CD1c-positive myeloid dendritic cell (primary cell): Measurements from ENCODE around the gene RIPOR3.
"Not testable (repeated sequence)": the region's sequence is repeated elsewhere in the genome, so short reads cannot be mapped to it uniquely, and the experiment has no call there.

Source experiments
- DNase-seq: peaks from one replicate; pipeline ENCODE4 v3.0.0-alpha.2; 2016; ENCODE audit errors: extremely low spot score

Gene RIPOR3

DNA sequence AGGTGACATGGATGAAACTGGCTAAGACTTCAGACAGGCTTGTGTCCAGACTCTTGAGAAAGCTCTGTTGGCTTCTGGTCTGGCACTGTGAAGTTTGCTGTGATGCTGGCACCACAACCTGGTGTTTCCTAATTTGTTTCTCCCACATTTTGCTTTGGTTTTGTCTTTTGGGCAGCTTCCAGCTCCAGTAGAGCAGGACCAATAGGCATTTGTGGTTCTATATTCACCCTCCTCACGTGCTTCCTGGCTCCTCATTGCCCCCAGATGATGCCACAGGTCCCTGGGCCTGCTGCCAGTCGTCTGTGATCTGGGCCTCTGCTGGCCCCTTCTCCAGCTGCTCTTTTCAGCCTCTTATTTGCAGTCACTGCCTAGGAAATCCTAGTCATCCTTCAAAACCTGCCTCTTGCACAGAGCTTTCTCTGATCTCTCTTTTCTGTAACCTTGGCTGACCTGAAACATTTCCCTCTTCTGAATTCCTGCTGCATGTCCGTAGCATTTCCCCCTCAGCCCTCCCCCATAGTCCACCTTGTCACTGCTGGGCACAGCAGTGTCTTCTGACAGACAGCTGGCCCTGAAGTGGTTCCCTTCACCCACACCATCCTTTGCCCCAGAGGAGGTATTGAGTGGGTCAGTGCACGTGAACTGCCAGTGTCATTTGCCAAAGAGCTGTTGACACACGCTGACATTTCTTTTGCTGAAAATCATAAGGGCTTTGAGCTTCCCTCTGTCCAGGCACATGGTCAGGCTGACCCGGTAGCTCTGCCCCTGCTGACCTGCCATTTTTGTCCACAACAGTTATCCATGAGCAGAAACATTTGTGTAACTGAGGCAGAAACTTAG lies 118.2 kb downstream of the RIPOR3 start:
- peak; percentile 62 for DNase-seq

DNA sequence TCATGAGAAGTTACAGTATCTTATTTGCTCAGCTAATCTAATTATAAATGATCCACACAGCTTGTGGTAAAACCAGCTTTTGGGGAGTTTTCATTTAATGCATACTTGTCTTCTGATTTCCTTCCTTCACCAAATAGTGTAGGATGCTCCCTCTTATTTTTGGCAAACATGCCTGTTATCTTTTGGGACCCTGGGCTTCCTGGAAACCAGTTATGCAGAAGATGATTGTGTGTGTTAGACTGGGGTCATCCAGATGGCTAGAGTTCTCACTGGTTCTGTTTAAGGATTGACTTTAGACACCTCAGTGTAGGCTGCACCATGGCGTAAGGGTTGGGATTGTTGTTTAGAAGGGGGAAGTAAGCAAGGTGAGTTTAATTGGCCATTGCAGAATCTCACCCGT lies 119.9 kb downstream of the RIPOR3 start:
- DNase-seq = no peak

DNA sequence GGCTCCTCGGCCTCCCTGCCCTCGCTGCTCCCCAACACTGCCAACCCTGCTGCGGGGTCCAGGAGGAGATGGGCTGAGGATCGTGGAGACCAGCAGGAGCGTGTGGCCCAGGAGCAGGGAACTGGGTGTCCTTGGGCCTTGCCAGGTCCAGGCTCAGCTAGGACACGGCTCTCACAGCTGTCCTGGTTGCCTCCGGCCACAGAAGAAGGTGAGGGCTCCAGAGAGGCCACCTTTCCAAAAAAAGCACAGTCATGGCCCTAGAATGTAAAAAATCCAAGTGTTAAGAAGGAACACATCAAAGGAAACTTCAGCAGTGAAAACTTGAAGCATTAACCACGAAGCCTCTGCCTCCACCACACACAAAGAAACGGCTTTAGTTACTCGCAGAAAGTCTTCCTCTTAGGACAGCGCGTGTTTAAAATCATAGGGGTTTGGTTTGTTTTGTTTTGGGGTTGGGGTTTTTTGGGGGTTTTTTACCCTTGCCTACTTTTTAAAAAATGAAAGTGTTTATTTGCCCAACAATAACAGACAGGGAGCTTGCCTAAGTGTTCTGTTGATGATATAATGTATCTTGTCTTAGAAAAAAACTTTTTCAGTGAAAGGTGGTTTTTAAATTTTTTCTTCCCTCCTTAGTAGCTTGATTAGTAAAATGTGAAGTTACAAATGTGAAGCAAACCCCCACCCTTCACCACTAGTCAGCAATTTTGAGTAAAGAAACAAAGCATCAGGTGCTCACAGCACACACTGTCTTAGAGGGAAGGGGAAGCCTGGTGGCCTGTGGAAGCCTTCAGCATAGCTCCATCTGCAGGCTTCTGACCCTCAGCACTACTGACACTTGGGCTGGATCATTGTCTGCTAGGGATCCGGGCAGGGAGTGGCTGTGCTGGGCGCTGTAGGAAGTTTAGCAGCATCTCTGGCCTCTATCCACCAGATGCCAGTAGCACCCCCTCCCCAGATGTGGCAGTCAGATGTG lies 121.2 kb downstream of the RIPOR3 start:
- peak; percentile 31 for DNase-seq

DNA sequence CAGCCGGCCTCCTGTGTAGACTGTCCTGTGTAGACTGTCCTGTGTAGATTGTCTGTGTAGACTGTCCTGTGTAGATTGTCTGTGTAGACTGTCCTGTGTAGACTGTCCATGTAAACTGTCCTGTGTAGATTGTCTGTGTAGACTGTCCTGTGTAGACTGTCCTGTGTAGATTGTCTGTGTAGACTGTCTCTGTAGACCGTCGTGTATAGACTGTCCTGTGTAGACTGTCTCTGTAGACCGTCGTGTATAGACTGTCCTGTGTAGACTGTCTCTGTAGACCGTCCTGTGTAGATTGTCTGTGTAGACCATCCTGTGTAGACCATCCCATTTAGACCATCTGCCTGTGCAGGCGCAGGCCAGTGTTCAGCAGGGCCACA lies 121.9 kb downstream of the RIPOR3 start:
- not testable (repeated sequence) for DNase-seq

DNA sequence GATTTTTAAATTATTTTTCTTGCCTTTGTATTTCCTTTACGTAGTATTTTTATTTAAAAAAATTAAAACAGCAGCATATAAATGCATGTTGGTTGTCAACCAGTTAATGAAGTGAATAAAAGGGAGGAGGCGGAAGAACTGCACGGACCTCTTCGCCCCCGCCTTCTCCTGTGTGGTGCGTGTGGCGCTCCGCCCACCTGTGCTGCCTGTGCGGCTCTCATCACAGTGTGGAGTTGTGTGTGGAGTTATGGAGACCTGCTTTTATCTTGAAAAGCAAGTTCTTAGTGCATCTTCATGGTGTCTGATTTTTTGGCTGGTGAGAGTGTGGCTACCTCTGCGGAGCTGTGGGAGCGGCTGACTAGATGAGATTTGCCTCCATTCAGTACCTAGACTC lies 122.8 kb downstream of the RIPOR3 start:
- DNase-seq = no peak

DNA sequence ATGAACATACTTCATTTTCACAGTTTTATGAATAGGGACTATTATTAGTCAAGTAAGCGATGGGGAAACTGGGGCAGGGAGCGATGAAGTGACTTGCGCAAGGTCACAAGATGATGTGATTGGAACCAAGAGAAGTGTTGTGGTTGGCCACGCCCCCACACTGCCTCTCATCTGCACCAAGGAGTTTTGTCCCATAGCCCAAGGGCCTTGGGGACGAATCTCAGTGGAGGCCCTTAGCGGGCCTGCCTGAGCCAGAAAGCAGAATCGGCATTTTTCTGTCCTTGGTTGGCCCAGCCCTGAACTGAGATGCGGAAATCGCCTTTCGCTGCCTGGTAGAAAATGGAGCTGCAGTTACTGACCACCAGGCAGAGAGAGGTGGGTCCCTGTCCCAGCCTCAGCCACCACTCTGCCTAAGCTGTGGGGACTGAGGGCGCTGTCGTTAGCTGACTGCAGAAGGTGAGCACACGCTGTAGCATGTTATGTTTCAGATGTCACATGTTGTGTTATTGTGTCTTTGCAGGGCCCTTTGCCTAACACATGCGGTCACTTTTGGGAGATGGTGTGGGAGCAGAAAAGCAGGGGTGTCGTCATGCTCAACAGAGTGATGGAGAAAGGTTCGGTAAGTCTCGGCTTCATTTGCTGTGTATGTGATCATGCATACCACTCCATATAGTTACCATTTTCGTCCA lies 123.3 kb downstream of the RIPOR3 start:
- no peak for DNase-seq

DNA sequence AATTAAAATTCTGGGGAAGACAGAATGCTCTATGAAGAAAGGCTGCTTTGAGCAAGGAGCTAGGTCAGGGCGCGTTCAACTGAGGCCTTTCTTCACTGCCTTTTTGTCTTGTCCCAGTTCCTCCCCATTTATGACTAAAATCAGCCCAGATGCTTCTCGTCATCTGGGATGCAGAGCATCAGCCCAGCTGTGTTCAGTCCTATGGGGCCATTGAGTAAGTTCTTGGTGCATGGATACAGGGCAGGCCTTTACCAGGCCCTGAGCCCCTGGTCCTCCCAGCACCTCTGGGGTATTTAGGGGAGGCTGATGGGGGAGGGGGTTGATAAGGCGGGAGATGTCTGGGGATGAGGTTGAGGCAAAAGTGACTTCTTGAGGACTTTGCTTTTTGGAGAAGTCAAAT lies 125.5 kb downstream of the RIPOR3 start:
- DNase-seq = no peak

DNA sequence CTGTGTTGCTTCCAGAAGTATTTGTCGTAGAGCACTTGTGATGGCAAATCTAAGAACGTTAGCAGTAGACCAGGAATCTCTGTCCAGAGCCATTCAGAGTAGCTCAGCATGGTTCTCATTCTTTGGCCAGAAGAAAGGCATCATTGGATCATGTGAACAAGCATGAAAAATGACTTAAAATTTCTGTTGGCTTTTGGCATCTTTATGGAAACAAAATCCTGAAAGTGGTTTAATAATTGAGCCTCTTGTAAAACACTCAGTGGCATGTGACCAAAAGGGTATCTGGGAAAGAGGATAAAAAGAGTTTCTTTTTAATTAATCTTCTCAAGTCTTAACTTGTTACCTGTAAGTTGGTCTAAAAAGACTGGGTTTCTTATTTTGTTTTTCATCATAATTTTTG lies 126.0 kb downstream of the RIPOR3 start:
- DNase-seq = no peak

DNA sequence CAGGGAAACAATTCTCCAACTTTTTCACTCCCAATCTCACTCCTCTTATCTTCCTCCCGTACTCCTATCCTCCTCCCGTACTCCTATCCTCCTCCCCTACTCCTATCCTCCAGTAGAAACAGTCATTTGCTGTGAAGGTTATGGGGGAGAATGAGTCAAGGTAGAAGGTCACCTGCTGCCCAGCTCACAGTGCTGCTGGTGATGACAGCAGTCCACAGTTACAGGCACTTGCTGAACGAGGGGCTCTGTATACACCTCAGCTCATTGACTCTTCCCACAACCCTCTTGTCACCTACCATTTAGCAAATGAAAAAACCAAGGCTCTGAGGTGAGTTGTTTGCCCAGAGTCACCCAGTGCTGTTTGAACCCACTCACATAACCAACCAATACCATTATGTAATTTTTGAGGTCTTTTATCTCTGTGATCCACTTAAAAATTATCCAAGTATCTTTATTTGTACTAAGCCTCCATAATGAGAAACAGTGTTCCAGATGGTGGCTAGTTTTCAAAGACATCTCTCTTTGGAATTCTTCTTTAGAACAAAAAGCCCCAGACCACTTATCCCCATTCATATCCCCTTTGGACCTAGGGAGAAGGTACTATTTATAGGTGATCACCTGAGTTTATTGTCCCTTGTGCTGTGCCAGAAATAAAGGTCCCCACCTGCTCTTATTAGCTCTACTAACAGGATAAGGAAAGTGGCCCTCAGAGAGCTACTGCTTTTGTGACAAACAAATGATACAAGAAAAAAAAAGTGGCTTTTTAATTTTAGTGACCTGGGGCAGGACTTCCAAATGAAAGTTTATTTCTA lies 128.0 kb downstream of the RIPOR3 start:
- no peak for DNase-seq

DNA sequence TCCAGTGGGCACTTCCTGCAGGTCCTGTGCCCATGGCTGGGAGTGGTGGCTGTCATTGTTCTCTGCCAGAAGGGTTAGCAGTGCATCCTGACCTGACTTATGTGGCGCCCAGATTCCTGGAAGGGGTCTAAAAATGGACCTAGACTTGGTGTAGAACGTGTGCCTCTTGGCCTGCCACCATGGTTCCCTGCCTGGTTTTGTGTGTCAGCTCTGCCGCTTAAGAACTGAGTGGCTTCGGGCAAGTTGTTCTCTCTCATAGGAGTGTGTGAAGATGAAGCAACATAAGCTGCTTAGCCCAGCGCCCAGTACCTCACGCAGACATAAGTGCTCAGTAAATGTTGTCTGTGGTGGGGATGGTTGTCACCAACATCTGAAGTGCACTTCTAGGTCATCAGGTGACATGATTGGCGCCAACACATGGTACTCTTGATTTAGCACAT lies 129.1 kb downstream of the RIPOR3 start:
- DNase-seq = no peak

DNA sequence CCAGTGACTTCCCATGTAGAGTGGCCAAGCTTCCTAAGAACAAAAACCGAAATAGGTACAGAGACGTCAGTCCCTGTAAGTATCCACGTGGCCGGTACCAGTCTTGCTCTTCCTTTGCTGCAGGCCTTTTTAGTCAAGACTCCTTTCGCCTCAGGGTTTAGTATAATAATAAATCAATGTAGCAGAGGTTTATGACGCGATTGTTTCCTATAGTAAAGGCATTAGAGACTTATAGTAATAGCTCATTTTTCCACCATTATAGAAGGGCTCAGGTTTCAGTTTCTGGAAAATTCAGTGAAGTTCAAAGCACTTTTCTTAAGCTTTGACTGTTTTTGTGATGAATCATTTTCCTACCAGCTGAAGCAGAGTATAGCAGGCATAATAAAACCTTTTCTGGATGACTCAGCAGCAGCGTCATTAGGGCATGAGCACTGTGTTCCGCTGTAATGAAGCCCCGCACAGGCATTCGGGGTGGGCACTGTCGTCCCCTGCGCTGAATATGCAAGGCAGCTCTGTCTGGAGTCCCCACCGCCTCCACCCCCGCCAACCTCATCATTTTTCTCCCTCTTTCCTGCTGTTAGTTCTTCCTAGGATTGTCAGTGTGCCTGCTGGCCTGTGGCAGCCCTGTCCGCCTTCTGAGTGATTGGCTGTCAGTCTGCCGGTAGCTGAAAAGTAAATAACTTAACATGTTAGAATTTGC lies 129.8 kb downstream of the RIPOR3 start:
- DNase-seq = no peak

DNA sequence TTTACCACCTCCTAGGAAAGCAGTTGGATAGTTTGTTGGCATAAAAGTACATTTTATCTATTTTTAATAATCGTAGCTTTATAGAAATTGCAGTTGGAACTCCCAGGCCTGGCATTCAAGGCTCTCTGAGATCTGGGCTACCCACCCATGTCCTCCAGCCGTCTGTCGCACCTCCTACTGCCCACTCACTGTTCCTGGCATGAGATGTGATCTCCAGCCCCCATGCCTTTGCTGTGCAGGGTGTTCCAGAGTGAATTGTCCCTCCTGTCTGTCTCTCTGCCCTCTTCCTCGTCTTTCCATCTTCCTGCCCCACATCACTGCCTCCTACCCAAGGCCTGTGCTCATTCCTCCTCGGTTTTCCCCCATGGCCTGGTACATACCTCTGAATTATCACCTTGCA lies 130.5 kb downstream of the RIPOR3 start:
- DNase-seq = no peak

DNA sequence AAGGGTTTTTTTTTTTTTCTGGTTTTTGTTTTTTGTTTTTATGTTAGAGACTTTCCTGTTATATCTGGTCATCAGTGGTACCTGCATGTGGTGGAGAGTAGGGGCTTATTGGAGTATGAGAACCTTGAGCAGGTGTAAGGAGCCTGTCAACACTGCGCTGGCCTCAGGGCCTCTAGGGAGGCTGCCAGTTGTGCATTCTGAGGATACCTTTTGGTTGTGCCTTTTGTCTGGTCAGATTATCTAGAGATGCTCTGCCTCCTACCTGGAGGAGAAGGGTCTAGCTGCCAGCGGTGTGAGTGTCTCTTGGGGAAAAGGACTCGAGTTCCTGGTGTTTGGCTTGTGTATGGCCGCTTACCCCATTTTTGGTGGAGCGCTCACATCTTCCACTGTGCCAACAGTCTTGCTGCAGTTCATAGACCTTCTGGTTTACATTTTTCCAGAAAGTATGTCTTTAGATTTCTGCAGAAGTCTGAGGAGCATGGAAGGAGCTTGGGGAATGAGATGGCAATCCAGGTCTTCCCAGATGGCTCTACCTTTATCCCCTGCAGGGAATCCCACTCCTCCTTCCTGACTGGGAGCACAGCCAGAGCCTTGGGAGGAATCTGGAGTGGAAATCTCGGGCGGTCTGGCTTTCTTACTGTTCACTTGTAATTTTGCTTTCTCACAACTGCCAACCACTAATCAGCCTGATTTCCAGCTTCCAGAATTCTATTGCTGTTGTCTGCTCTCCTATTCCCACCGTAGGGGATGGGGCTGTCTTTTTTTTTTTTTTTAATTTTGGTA lies 131.3 kb downstream of the RIPOR3 start:
- DNase-seq = no peak

DNA sequence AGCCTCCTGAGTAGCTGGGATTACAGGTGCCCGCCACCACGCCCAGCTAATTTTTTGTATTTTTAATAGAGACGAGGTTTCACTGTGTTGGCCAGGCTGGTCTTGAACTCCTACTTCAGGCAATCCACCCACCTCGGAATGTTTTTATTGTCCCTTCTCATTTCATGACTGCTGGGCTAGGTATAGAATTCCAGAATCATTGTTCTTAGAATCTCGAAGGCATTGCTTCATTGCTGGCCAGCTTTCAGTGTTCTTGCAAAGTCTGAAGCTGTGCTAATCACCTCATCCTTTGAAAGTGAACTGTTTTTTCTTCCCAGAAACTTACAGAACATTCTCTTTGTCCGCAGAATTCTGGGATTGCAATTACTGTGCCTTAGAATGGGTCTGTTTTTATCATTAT lies 132.2 kb downstream of the RIPOR3 start:
- no peak for DNase-seq

DNA sequence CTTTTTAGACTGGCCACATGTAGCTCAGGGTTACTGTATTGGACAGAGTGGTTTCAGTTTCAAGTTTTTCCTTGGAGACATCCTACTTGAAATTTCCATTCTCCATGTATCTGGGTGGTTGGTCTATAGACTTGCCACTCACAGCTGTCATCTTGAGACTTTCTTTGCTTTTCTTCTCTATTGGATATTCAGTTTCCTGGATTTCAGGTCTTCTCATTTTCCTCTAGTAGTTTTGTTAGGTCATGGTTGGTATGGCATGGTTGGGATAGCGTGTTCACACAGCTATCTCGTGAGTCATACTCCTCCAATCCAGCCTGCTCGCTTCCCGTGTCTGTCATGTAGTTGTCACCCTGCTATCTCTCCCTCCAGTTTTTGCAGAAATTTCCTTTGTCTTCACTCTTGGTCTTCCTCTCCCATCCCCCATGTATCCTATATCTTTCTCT lies 132.8 kb downstream of the RIPOR3 start:
- no peak for DNase-seq

DNA sequence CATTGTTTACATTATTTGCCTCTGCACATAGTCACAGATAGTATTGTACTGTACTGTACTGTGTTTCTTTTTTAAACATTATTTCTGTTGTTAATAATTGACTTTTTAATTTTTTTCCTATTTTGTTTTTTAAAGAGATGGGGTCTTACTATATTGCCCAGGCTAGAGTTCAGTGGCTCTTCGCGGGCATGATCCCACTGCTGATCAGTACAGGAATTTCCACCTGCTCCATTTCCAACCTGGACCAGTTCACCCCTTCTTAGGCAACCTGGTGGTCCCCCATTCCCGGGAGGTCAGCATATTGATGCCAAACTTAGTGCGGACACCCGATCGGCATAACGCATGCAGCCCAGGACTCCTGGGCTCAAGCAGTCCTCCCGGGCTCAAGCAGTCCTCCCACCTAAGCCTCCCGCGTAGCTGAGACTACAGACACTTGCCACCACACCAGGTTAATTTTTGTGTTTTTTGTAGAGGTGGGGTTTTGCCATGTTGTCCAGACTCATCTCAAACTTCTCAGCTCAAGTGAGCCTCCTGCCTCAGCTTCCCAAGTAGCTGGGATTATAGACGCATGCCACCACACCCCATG lies 133.7 kb downstream of the RIPOR3 start:
- no peak for DNase-seq

DNA sequence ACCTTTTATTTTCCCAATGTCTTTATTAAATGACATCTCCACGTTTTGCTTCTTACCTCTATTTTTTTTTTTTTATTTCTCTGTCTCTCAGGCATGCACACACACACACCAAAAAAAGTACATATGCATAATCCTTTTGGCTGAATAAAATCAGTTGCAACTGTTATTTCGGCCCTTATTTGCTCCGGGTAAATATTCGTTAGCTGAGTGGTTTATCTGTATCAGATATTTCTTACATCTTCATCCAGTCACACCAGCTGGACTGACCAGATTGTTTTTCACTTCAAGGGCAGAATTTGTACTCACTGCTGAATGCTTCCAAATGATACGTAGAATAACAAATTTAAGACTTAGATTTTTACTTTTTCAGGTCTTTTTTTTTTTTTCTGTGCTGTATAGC lies 135.7 kb downstream of the RIPOR3 start:
- no peak for DNase-seq

DNA sequence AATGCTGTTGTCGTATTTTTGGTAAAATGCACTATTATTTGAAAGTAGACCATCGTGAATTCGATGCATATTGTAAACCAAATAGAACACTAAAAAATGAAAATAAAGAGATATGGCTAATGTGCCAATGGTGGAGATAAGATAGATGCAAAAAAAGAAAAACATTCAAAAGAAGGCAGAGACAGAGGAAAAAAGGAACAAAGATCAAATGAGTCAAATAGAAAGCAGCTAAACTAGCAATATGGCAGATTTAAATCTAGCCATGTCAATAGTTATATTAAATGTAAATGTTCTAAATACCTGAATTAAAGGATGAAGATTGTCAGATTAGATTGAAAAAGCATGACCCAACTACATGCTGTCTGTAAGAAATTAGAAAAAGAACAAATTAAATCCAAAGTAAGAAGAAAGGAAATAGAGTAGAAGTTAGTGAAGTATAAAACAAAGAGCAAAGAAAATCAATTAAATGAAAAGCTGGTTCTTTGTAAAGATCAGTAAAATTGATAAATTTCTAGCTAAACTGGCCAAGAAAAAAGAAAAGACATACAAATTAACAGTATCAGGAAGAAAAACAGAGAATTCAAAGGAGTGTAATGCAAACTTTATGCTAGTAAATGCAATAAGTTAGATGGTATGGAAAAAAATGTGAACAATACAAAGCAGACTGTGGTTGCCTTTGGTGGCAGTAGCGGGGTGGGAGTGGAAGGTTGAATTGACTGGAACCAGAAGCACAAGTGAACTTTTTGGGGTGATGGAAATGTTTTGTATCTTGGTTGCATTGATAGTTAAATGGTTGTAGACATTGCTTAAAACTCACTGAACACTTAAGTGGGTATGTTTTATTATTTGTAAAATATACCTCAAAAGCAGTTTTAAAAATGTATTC lies 136.4 kb downstream of the RIPOR3 start:
- peak; percentile 26 for DNase-seq
